ENCODE data around the gene MRPL53.
"Not testable (repeated sequence)": the region's sequence is repeated elsewhere in the genome, so short reads cannot be mapped to it uniquely, and the experiment has no call there.

- not testable (repeated sequence) for TF ChIP-seq CTCF (IDR thresholded peaks at IDR 0.05 in 4 of 5, conservative IDR thresholded peaks at IDR 0.05 in 1 of 5); POLR2A (IDR thresholded peaks at IDR 0.05)
These were observed 1.7 kb downstream of the MRPL53 start for GRCh38 chr2:74470742-74471141.

Data from gastrocnemius medialis (tissue), 4 donors.